ENCODE results near the gene OOSP4A.

DNA sequence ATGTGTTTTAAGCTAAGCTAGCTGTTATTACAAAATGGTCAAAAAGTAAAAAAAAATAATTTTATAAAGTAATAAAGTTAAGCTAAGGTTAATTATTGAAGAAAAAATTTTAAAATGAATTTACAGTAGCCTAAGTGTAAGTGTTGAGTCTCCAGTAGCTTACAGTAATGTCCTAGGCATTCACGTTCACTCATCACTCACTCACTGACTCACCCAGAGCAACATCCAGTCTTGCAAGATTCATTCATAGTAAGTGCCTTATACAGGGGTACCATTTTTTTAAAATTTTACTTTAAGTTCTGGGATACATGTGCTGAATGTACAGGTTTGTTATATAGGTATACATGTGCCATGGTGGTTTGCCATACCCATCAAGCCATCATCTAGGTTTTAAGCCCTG lies 41.5 kb downstream of the OOSP4A start:
- TF ChIP-seq CTCF (IDR thresholded peaks at IDR 0.05) (no peak), EP300 (IDR thresholded peaks at IDR 0.05) (no peak), POLR2AphosphoS5 (IDR thresholded peaks at IDR 0.05) (no peak), POLR2A (IDR thresholded peaks at IDR 0.05) (no peak)

Data from sigmoid colon (tissue), 4 donors.